Stimulated activated CD8-positive, alpha-beta memory T cell treated with anti-CD3 and anti-CD28 coated beads, Interleukin-15, amount 100 ng/mL, for 1 hour (primary cell): ENCODE measurements around the gene CYP2U1.

Source experiments
- DNase-seq: peaks from one replicate; pipeline ENCODE4 v3.0.0-alpha.2; 2020; ENCODE audit warnings: low read depth

CYP2U1 gene

DNA sequence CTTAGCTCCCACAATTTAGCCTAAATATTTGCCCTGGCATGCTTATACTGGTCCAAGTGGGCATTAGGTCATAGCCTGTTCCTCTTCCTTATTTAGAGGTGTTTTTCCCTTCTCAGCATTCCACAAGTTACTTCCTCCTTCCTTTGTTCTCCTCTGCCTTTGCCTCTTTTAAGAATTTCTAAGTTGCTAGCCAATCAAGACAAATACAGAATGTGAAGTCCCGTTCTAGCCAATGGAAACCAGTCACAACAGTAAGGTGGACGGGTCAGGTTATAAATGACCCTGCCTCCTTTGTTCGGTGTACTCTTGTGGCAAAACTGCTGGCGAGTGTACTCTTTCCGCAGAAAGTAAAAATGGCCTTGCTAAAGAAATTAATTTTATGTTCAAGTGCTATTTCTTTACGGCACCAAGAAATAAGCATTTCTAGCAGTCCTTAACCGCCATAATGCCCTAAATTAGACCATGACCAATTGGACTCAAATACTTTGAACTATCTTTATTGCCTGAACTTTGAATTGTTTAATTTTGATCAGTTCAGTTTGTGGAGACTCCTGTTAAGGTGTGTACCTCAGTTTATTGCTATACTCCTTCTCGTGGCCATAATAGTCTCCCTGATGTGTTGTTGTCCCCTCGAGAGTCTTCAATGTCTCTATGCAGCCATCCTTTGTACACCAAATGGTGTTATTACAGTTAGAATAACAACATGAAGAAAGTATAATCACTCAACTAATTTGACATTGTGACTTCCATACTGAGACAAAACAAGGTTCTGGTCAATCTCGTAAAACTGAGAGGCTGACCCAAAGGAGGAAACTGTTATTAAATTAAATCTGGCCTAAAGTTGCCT, 56.8 kb downstream of the CYP2U1 start:
- no peak for DNase-seq

DNA sequence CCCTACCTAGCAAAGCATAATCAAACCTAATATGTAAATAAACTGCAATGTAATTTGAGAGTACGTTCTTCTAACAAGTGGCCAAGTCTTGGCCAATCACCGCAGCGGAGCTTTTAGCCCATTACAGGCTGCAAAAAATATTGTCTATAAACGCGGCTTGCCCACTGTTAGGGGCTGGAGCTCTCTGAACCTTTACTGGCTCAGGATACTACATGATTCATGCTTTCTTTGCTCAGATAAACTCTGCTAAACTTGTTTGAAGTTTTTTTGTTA, 57.4 kb downstream of the CYP2U1 start:
- DNase-seq, result no peak

DNA sequence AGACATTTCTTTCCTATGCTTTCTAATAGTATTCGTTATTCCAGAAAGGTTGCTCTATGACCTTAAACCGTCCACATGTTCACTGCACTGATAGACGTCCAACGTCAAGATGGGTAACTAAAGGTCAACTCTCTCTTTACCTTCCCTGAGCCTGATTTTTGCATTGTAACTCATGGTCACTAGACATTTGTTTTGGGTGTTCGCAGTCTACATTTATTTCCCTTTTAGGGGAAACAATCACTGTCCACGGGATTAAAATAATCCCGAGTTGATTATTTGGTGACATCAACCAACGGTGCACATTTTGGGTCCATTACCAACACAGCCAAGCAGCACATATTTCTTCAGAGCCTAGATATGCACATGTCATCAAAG, 57.8 kb downstream of the CYP2U1 start:
- DNase-seq, result no peak

DNA sequence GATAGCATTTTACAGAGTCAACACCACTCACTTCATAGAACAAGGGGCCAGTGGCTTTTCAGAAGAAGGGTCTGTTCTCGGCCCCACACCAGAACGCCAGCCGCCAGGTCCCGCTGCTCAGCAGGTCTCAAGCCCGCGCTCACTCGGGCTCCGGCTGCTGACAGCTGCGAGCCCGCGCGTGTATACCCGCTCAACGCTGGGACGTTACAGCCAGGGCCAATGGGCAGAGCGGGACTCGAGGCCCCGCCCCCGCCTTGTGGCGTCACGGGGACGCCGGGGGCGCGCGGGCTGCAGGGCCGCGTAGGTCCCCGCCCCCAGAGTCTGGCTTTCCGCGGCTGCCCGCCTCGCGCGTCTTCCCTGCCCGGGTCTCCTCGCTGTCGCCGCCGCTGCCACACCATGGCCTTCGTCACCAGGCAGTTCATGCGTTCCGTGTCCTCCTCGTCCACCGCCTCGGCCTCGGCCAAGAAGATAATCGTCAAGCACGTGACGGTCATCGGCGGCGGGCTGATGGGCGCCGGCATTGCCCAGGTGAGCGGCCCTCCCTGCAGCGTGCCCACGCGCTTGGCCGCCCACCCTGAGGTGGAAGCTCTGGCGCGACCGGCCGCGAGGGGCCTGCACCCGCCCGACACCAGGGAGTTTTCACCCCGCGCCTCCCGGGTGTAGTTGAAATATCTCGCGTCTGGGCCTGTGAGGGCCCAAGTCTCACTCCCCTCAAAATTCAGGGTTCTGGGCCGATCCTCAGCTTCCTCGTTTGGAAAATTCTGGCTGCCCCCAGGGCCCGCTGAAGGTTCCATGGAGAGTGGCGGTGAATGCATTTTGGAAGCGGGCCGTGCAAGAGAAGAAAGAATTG, 58.4 kb downstream of the CYP2U1 start, which contains the start of gene HADH:
TSS of gene HADH (plus strand) at position 353 of the 850 bp plus-strand sequence. CDS start at position 397, 44 bp downstream.
- DNase-seq, result peak; percentile 83

DNA sequence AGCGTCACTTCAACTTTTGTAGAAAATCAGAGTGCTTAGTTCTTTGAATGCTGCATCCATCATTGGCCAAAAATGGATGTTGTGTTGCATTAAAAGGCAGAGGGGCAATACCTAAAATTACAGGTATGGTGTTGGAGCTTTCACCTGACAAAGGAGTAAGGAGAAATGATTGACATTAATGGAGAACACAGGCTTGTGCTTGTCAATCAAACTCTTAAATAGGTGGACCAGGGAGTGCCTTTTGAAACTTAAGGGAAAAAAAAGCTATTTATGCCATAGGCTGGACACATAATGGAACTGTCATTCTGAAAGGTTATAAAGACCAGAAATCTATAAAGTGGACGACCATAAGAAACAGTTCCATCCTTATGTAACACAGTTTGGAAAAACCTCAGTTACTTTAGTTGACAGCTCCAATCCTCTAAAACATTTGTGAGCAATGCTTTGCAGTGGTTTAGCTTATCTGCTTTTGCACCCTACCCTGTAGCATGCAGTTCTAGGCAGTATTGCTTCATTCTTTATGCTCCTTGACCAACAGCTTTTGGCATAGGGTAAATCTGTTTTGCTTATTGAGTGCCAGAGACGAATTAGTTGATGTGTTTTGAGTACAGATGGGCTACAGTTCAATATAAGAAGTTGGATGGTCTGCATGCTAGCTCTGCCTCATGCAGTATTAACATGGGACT, 60.7 kb downstream of the CYP2U1 start:
- no peak for DNase-seq

DNA sequence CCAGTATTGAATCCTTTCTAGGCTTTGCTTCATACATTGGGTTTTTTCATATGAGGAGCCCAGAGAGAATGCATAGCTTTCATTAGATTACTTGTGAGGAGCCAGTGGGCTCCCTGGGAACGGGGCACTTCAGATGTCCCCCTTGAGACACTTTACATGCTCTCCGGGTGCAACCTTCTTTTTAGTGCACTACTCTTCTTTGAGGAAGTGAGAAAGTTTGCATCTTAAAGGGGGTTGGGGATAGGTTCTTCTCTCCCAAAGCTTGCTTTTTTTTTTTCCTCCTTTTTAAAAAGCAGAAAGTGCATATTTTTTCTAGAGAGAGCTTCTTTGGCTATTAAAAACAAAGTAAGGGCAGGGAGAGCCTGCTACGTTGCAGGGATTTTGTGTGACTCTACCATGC, 62.6 kb downstream of the CYP2U1 start:
- no peak for DNase-seq

DNA sequence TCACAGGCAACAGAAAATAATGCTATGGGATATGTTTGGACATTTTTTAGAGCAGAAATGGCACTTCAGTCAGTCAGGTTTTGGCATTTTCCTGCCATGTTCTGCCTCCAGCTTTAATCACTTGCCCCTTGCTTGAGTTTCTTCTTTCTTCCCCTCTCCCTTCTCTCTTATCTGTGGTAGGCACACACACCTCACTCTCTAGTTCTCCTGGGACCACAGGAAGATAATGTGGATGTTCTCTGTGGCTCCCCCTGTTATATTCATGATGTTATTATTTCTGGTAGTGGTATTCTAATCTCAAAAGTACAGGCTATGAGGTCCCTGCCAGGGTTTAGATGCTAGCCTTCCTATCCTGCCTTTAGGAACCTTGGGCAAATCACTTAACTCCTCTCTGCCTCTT, 63.5 kb downstream of the CYP2U1 start:
- no peak for DNase-seq

DNA sequence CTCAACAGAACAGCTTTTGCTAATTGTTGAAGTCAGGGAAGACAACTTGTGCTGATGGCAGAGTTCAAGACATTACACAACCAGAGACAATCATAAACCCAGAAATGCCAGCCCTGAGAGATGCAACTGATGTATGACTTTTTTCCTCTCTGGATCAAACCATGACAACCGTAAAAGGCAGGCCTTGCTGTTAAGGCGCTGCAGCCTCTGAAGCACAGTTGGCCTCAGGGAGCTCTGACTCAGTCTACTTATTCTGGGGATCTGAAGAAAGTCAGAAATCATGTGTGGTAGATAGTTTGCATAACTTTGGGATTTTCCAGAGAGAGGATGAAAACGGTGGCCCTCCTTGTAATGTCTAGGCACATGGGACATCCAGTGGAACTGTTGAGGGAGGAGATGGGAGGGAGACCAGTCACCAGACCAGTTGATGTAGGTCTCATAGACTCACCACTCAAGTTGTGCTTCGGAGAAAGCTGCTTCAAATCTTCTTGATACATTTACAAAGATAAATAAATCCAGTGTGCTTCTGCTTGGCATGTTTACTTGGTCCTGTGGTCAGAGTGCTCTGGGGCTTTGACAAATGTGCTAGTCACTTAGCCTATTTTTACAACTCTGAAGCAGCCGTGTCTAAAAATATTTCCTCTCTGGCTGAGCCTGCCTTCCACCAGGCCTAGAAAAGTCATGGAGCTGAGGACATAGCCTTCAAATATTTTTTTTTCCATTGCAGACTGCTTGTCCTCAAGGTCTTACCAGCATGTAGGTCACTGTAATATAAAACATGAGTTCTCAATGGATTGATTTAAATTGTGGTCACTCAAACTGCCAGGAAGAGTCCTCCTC, 65.8 kb downstream of the CYP2U1 start:
- DNase-seq, result no peak

DNA sequence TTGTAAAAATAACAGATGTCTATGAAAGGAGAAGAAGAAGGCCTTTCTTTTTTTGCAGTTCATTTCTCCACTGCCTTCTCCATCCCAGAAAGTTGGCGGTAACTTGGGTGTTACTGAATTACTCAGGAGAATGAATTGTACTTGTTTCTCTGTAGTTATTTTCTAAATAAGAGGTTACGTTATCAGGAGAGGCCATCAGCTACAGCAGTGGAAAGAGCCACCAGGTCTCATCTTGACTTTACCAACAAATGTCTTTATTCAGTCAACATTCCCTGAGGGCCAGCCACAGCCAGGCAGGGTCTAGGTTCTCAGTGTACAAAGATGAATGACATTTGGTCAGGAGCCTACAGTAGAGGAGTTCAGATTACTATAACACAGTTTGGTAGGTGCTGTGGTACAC, 66.4 kb downstream of the CYP2U1 start:
- DNase-seq, result no peak

DNA sequence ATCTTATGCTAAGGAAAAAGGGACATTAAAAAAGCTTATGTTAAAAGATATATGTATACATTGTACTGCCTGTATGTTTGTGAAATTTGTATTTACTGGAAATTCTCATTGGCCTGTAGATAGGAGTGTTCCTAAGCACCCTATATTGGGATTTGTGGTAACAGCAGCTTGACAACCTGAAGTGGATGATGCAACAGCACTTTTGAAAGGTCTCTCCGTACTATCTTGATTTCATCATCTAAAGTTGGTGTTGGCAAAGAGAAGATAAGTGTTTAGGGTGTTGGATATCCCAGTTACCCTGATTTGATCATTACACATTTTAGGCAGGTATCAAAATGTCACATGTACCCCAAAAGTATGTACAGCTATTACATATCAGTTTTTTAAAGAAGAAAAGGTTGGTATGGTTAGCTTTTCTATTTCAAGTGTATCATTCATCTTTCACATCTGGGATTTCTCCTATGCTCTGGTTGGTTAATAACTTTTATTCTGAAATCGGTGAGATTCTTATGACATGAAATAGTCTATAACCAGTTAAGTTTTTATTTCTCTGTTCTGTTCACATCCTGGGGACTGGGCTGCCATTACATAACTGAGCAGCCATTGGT, 68.7 kb downstream of the CYP2U1 start:
- DNase-seq, result no peak

DNA sequence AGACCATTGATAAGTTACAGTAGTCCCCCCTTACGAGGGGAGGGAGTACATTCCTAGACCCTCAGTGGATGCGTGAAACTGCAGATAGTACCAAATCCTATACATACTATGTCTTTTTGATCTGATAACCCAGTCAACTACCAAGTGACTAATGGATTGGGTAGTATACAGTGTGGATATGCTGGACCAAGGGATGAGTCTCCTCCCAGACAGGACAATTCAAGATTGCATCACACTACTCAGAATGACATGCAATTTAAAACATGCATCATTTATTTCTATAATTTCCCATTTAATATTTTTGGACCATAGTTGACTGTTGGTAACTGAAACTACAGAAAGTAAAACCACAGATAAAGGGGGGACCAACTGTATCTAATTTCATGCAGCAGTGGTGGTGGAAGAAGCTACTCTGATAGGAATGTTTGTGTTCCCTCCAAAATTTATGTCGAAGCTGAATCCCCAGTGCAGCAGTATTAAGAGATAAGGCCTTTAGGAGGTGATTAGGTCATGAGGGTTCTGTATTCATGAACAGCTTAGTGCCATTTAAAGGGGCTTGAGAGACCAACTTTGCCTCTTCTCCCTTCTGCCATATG, 70.3 kb downstream of the CYP2U1 start:
- DNase-seq, result no peak
